ENCODE measurements around the gene MORN4. TPM values are rescaled to one million over a fixed set of nuclear protein-coding genes. Genes with fewer than 3 reads are reported as not detected.
A peak's percentile ranks its signal among the peaks of the same experiment; 100 is the strongest.

The MORN4 gene
- total and polyA plus RNA-seq, 9 of the 15 experiments (the other 6 are each of a cell fraction or from before 2014, with no cell fraction given) = 8.3 to 23.9 (median 11.7) TPM

- TF ChIP-seq SP1 (CRISPR knock-in tag; IDR thresholded peaks at IDR 0.05) = no peak
- TF ChIP-seq, protein P1, sequence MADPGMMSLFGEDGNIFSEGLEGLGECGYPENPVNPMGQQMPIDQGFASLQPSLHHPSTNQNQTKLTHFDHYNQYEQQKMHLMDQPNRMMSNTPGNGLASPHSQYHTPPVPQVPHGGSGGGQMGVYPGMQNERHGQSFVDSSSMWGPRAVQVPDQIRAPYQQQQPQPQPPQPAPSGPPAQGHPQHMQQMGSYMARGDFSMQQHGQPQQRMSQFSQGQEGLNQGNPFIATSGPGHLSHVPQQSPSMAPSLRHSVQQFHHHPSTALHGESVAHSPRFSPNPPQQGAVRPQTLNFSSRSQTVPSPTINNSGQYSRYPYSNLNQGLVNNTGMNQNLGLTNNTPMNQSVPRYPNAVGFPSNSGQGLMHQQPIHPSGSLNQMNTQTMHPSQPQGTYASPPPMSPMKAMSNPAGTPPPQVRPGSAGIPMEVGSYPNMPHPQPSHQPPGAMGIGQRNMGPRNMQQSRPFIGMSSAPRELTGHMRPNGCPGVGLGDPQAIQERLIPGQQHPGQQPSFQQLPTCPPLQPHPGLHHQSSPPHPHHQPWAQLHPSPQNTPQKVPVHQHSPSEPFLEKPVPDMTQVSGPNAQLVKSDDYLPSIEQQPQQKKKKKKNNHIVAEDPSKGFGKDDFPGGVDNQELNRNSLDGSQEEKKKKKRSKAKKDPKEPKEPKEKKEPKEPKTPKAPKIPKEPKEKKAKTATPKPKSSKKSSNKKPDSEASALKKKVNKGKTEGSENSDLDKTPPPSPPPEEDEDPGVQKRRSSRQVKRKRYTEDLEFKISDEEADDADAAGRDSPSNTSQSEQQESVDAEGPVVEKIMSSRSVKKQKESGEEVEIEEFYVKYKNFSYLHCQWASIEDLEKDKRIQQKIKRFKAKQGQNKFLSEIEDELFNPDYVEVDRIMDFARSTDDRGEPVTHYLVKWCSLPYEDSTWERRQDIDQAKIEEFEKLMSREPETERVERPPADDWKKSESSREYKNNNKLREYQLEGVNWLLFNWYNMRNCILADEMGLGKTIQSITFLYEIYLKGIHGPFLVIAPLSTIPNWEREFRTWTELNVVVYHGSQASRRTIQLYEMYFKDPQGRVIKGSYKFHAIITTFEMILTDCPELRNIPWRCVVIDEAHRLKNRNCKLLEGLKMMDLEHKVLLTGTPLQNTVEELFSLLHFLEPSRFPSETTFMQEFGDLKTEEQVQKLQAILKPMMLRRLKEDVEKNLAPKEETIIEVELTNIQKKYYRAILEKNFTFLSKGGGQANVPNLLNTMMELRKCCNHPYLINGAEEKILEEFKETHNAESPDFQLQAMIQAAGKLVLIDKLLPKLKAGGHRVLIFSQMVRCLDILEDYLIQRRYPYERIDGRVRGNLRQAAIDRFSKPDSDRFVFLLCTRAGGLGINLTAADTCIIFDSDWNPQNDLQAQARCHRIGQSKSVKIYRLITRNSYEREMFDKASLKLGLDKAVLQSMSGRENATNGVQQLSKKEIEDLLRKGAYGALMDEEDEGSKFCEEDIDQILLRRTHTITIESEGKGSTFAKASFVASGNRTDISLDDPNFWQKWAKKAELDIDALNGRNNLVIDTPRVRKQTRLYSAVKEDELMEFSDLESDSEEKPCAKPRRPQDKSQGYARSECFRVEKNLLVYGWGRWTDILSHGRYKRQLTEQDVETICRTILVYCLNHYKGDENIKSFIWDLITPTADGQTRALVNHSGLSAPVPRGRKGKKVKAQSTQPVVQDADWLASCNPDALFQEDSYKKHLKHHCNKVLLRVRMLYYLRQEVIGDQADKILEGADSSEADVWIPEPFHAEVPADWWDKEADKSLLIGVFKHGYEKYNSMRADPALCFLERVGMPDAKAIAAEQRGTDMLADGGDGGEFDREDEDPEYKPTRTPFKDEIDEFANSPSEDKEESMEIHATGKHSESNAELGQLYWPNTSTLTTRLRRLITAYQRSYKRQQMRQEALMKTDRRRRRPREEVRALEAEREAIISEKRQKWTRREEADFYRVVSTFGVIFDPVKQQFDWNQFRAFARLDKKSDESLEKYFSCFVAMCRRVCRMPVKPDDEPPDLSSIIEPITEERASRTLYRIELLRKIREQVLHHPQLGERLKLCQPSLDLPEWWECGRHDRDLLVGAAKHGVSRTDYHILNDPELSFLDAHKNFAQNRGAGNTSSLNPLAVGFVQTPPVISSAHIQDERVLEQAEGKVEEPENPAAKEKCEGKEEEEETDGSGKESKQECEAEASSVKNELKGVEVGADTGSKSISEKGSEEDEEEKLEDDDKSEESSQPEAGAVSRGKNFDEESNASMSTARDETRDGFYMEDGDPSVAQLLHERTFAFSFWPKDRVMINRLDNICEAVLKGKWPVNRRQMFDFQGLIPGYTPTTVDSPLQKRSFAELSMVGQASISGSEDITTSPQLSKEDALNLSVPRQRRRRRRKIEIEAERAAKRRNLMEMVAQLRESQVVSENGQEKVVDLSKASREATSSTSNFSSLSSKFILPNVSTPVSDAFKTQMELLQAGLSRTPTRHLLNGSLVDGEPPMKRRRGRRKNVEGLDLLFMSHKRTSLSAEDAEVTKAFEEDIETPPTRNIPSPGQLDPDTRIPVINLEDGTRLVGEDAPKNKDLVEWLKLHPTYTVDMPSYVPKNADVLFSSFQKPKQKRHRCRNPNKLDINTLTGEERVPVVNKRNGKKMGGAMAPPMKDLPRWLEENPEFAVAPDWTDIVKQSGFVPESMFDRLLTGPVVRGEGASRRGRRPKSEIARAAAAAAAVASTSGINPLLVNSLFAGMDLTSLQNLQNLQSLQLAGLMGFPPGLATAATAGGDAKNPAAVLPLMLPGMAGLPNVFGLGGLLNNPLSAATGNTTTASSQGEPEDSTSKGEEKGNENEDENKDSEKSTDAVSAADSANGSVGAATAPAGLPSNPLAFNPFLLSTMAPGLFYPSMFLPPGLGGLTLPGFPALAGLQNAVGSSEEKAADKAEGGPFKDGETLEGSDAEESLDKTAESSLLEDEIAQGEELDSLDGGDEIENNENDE (IDR thresholded peaks at IDR 0.05; ENCODE audit: low read depth, low read length) = no peak
- TF ChIP-seq MXD1 (CRISPR knock-in tag; IDR thresholded peaks at IDR 0.05; ENCODE audit: borderline replicate concordance, poor library complexity, severe bottlenecking) = no peak
- peak; percentile 18; the same call in 1 of the 2 replicates for TF ChIP-seq KLF16 (IDR thresholded peaks at IDR 0.05)
- no peak for TF ChIP-seq SRF (CRISPR knock-in tag; IDR thresholded peaks at IDR 0.05)
- TF ChIP-seq SMC3 (conservative IDR thresholded peaks at IDR 0.05; ENCODE audit: insufficient read depth, low read depth, low read length) = no peak
- TF ChIP-seq ZFX (CRISPR knock-in tag; IDR thresholded peaks at IDR 0.05) = no peak
- TF ChIP-seq, protein P2, sequence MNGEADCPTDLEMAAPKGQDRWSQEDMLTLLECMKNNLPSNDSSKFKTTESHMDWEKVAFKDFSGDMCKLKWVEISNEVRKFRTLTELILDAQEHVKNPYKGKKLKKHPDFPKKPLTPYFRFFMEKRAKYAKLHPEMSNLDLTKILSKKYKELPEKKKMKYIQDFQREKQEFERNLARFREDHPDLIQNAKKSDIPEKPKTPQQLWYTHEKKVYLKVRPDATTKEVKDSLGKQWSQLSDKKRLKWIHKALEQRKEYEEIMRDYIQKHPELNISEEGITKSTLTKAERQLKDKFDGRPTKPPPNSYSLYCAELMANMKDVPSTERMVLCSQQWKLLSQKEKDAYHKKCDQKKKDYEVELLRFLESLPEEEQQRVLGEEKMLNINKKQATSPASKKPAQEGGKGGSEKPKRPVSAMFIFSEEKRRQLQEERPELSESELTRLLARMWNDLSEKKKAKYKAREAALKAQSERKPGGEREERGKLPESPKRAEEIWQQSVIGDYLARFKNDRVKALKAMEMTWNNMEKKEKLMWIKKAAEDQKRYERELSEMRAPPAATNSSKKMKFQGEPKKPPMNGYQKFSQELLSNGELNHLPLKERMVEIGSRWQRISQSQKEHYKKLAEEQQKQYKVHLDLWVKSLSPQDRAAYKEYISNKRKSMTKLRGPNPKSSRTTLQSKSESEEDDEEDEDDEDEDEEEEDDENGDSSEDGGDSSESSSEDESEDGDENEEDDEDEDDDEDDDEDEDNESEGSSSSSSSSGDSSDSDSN (IDR thresholded peaks at IDR 0.05; ENCODE audit: borderline replicate concordance in 1 of 2, low read depth in 2 of 2, low read length in 2 of 2) = no peak
- TF ChIP-seq CBFA2T3 (IDR thresholded peaks at IDR 0.05) = peak; percentile 82
Observed at GRCh38 chr10:97648562-97649404, 15.5 kb upstream of the MORN4 start (continued).
